GM21737 (cell line): Measurements from ENCODE around the gene SEMA6B.

ENCODE experiments used
- ATAC-seq: cut with Tn5 transposase; IDR thresholded peaks from one replicate; pipeline ENCODE4 v1.9.1; 2021; ENCODE audit warnings: mild to moderate bottlenecking, moderate library complexity; ENCODE audit not compliant: unreplicated experiment

Gene SEMA6B

DNA sequence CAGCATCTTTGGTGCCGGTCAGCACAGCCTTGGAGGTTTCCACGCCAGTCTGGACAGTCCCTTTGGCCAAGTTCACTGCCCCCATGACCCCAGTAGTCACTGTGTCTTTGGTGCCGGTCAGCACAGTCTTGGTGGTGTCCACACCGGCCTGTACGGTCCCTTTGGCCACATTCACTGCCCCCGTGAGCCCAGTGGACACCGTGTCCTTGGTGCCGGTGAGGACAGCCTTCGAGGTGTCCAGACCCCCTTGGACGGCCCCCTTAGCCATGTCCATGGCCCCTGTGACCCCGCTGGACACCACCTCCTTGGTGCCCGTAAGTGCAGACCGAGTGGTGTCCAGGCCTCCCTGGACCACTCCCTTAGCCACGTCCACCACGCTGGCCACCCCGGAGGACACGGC, 46.2 kb downstream of the SEMA6B start:
- ATAC-seq: no peak

DNA sequence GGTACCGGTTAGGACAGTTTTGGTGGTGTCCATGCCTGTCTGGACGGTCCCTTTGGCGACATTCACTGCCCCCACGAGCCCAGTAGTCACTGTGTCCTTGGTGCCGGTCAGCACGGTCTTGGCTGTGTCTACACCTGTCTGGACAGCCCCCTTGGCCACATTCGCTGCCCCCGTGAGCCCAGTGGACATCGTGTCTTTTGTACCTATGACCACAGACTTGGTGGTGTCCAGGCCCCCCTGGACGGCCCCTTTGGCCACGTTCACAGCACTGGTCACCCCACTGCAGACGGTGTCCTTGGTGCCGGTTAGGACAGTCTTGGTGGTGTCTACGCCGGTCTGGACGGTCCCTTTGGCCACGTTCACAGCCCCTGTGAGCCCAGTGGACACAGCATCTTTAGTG, 47.4 kb downstream of the SEMA6B start:
- no peak for ATAC-seq

DNA sequence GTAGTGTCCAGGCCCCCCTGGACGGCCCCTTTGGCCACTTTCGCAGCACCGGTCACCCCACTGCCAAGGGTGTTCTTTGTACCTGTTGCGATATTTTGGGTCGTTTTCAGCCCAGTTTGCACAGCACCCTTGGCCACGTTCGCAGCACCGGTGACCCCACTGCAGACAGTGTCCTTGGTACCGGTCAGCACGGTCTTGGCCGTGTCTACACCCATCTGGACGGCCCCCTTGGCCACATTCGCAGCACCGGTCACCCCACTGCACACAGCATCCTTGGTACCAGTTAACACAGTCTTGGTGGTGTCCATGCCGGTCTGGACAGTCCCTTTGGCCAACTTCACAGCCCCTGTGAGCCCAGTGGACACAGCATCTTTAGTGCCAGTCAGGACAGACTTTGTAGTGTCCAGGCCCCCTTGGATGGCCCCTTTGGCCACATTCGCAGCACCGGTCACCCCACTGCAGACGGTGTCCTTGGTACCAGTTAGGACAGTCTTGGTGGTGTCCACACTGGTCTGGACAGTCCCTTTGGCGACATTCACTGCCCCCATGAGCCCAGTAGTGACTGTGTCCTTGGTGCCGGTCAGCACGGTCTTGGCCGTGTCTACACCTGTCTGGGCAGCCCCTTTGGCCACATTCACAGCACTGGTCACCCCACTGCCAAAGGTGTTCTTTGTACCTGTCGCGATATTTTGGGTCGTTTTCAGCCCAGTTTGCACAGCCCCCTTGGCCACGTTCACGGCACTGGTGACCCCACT, 48.0 kb downstream of the SEMA6B start:
- no peak for ATAC-seq

DNA sequence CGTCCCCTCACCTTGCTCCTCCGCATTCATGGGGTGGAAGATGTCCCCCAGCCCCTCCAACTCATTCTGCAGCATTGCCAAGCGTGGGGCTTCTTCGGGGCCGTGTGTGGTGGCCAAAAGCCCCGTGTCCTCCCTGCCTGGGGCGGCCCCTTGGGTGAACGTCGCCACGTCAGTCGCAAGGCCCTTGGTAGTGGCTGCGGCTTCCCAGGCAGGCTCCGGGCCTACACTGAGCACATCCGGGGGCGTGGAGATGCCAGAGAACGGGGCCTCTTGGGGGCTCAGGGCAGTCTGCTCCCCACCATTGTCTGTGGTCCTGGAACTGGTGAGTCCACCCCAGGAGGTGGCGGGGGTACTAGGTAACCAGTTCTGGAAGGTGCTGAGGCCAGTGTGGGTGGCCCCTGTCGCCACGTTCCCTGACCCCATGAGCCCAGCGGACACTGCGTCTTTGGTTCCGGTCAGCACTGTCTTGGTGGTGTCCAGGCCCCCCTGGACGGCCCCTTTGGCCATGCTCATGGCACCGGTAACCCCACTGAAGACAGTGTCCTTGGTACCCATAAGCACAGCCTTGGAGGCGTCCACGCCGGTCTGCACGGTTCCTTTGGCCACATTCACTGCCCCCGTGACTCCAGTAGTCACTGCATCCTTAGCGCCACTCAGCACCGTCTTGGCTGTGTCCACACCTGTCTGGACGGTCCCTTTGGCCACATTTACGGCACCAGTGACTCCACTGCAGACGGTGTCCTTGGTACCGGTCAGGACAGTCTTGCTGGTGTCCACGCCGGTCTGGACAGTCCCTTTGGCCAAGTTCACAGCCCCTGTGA, 48.8 kb downstream of the SEMA6B start:
- ATAC-seq: no peak

DNA sequence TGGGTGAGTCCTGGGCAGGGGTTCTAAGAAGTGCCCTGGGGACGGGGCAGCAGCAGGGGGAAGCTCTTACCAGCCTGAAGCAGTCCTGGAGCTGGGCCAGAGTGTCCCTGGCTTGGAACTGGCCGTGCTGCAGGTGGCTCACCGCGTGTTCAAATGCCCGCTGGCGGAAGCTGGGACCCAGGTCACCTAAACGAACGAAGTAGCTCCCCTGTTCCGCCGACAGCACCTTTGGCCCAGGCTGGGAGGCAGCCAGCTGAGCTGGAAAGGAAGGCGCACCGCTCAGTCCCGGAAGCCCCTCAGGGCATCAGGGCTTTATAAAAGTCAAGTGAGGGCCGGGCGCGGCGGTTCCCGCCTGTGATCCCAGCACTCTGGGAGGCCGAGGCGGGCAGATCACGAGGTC, 50.8 kb downstream of the SEMA6B start:
- no peak for ATAC-seq

DNA sequence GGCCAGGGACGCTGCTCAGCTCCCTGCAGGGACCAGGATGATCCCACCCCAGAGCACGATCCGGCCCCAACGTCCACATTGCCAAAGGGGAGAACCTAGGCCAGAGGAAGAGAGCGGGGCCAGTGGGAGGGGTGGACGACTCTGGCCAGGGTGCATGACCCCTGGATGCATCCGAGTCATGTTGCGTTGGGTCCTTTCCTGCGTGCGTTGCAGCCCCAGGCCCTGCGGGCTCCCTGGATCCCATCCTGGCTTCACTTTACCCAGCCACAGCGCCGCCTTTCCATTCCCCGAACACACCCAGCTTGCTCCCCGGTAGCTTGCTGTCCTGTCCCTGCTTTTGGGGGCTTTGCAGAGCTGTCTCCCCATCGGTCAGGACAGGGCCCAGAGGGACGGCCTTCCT, 51.7 kb downstream of the SEMA6B start:
- no peak for ATAC-seq

DNA sequence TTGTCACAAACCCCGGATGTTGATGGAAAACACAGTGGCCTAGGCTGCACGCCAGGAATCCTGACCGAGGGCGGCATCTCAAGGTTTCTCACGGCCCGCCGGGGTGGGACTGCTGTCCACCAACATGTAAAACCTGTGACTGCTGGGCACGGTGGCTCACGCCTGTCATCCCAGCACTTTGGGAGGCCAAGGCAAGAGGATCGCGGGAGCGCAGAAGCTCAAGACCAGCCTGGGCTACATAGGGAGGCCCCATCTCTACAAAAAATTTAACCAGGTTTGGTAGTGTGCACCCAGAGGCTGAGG, 52.4 kb downstream of the SEMA6B start:
- no peak for ATAC-seq

DNA sequence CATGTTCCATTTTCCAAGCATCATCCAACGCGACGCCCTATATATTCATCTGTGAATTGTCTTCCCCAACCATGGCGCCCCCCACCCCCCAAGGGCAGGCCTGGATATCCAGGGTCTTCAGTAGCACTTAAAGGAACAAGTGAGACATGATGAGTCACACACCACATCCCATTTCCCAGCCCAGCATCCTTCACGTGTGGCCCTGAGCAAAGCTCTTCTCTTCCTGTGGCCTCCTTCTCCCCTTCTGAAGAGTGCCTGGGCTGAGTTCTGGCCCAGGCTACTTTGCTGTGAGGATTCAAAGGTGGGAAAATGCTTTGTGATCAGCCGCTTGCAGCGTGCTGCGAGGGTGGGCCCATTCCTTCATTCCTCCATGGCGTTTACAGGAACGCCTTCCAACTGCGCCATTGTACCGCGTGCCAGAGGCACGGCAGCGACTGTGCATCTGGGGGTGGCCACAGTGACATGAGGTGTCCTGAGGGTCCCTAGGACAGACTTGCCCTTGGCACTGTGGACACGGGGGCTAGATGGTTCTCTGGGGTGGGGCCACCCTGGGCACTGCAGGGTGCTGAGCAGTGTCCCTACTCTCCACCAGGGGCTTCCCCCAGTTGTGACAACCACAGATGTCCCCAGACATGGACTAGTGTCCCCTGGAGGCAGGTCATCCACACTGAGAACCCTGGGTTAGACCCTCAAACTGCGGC, 52.9 kb downstream of the SEMA6B start:
- no peak for ATAC-seq

DNA sequence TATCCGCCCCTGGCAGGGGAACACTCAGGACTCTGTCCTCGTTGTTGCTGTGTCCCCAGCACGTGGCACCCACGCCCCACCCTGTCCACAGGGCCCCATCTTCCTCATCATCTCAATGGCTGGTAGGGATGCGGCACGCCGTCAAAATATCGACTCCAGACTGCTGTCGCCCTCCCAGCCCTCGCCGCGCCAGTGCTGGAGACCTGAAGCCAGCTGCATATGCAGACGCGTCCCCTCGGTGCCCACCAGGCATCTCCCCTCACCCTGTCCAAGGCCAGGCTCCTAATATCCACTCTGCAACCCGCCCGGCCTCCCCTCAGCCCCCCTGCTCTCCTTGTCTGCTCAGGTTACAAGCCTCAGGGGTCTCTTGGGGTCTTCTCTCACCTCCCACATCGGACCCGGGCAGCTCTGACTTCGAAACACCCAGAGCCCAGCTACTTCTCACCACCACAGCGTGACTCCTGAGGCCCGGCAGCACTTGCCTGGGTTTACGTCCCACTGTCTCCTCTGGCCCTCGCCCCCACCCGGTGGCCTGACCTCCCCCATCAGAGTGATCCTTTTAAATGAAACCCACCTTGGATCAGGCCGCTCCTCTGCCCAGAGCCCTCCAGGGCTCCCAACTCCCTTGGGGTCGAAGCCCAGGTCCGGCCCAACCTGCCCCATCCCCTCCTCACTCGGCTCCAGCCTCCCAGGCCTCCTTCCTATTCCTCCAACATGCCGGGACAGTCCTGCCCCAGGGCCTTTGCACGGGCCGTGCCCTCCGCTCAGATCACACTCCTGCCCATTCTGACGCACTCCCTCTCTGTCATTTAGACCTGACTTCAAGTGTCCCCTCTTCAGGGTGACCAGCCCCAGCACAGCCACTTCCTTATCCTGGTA, 53.7 kb downstream of the SEMA6B start:
- no peak for ATAC-seq

DNA sequence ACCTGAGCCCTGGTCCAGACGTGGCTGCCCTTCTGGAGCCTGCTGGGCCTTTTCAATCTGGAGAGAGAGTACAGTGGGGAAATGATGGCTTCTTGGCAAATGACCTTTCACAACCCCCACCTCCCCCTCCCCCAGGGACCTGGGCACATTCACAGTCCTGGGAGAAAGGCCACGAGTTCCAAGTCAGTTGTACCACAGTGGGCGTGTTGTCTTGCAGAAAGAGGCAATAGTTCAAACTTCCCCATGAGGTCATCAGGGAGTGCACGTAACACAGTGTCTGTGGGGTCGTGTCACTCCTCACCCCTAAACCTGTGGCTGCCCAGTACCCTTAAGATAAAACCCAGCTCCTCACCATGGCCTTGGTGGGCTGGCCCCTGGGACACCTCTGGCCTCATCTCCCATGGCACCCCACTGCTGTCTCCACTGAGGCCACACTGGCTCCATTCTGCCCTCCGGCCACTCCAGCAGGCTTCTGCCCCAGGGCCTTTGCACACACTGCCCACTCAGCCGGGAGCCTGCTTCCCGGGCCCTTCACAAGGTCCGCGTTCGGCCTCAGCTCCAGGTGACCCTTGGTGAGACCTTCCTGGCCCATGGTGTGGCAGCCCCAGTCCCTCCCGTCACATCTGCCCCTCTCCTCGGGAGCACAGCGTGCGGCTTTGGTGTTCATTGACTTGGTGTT, 54.5 kb downstream of the SEMA6B start:
- ATAC-seq: no peak

DNA sequence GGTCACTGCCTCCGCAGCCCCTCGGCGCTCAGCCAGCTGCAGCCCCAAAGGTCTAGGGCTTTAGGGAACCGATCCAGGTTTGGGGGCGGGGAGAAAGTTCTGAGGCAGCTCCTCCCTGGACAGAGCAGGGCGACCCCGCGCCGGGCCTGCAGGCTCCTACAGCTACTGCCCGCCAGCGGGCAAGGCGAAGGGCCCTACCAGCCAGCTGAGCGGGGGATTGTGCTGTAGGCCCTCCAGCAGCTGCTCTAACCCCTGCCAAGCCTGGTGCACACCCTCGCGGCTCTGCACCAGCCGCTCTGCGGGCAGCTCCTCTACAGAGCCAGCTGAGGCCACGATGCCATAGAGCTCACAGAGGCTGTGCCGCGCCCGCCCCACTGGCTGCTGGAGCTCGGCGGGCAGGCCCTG, 55.2 kb downstream of the SEMA6B start:
- ATAC-seq: no peak

DNA sequence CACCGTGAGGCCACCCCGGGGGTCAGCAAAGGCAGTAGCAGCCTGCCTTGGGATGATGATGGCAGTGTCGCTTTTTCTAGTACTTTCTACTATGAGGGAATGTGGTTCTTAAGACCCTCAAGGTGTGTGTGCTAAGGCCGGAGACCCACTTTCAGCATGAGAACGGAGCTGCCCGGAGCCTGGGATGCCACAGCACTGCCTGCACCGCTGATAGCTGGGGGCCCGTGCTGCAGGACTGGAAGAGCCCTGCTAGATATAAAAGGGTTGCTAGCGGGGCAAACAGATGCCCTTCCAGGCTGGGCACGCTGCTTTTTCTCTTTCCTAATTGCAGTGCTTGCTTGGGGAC, 55.7 kb downstream of the SEMA6B start:
- no peak for ATAC-seq

DNA sequence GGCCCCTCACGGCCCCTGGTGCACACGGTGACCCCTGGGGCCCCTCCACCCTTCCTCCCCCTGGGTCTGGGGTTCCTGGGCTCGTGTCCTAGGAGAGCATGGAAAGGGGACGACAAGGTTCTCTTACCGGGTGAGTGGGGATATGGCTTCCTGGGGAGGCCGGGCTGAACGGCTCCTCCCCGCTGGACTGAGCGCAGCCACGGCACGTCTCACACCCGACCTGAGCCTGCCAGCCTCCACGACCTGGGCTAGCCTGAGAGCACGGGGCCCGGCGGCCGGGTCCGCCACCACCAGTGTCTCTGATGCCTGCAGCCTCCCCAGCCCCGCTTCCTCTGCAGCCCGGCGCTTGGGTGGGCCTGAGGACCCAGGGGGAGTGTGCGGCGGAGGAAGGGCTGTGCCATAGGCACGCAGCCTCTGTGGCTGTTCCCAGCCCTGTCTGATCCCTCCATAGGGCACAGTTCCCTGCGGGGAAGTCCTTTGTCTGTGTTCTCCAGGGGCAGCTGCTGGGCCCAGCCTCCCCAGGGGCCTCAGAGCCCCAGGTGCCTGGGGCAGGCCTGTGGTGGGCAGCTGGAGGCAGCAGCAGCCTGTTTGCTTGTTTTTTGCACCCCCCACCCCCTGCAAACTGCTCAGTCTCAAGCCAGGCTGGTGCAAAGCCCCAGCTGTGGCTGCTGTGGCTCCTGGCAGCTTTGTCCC, 56.2 kb downstream of the SEMA6B start:
- ATAC-seq: no peak

DNA sequence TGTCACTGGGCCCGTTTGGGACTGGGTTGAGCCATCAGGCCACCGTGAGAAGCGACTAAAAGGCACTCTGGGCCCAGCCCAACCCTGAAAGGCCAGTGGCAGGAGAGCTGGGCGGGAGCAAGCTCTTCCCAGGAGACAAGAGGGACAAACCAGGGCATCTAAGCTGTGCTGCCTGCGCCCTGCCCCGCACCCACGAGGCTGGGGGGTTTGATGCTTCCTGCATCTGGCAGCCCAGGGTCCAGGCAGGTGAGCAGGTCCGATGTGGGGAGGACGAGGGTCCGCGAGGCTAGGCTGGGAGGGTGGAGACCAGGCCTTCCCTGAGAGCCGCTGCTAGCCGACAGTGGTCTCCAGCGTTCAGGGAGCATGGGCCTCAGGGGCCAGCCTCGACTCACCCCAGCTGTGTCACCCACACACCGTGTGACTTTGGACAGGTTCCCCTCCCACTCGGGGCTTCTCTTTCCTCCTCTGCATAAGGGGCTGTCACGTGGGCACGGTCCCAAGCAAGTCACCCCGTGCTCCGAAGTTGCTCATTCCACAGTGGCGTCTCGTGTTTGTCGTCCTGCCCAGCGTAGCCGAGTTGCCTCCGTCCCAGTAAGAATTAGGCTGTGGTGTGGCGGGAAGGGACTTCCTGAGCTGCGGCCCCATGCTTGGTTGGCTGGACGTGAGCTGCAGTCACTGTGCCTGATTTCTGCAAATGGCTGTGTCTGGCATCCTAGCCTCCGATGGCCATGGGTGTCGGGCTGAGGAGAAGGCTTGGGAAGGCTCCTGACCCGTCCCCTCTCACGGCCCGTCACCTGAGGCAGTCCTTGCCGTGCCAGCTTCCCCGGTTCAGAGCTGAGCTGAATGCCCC, 57.0 kb downstream of the SEMA6B start:
- no peak for ATAC-seq

DNA sequence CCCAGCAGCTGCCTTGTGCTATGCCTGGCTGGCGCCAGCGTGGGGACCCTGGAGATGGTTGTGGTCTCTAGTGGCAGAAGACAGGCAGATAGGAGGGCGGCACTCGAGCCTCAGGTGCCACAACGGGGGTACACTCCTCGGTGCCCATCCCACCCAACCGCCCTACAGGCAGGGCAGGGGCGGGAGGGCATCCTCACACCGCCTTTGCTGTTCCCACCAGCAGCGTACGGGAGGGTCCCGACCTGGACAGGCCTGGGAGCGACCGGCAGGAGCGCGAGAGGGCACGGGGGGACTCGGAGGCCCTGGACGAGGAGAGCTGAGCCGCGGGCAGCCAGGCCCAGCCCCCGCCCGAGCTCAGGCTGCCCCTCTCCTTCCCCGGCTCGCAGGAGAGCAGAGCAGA, 57.8 kb downstream of the SEMA6B start:
- no peak for ATAC-seq

DNA sequence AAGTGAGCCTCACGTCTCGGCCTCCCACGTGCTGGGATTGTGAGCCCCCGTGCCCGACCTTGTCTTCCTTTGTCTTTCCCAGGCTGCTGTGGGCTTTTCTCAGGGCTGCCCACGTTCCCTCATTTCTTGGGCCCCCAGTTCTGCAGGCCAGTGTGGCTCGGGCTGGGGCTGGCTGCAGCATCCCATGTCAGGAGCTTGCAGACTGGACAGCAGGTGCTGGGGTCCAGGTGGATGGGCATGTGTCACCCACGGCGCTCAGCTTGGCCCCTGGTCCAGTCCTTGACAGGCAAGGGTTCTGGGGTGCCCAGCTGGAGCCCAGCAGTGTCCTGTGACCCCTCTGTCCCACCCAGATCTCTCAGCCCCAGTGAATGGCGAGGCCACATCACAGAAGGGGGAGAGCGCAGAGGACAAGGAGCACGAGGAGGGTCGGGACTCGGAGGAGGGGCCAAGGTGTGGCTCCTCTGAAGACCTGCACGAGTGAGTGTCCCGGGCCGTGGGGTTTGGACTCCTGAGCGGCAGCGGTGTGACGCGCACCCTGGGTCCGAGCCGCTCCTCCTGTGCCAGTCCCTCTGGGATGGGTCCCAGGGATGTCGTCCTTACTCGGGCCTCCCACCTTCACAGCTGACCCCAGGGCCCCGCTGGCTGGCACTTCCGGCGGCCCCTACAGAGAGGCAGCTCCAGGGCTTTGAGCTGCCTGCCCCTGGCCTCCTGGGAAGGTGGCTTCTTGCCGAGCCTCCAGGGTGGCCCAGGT, 58.5 kb downstream of the SEMA6B start:
- ATAC-seq: no peak

DNA sequence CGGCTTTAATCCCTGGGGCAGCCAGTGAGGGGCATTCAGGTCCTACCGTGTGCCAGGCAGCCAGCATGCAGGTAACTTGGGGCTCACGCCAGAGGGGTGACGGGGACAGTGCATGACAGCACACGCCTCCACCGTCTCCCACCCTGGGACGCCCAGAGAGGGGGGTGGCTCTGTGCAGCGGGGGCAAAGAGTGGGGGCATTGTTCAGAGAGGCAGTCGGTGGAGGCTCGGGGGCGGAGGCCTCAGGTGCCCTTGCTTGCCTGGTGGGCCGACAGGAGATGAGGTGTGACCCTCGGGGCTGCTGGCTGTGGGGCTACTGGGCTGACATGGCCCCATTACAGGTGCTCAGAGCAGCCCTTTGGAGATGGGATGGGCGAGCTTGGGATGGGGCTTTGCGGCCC, 59.6 kb downstream of the SEMA6B start:
- no peak for ATAC-seq

DNA sequence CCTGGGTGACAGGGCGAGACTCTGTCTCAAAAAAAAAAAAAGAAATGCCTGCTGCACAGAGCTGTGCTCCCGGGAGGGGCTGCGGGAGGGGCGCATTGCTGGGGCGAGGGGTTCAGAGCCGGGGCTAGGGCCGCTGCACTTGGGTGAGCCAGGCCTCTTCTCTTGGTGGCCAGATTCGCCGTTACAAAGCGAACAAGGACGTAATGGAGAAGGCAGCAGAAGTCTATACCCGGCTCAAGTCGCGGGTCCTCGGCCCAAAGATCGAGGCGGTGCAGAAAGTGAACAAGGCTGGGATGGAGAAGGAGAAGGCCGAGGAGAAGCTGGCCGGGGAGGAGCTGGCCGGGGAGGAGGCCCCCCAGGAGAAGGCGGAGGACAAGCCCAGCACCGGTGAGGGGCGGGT, 60.2 kb downstream of the SEMA6B start:
- no peak for ATAC-seq
